HL-60/S4 treated with phorbol 12-myristate 13-acetate at 8.2 ng/mL for 4 days and 3 days (cell line): ENCODE data around the gene AP4S1.

Source experiments
- in situ Hi-C: fragments of 300-500 bp; cut with MboI; formaldehyde crosslinking; loops from 2 replicates; pipeline ENCODE4 v1.15.0; 2022; ENCODE audit warnings: low sequenced_read_pairs

Gene AP4S1

DNA sequence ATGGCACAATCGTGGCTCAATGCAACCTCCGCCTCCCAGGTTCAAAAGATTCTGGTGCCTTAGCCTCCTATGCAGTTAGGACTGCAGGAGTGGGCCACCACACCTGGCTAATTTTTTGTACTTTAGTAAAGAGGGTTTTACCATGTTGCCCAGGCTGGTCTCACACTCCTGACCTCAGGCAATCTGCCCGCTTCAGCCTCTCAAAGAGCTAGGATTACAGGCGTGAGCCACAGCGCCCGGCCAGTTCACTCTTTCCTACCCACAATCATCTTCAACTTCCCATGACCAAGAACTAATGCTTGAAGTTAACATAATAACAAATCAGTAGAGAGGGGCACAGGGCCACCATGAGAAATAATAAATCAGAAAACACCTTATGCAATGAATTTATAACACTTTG lies 99.8 kb downstream of the AP4S1 start:
- in situ Hi-C loops = no loop called here

DNA sequence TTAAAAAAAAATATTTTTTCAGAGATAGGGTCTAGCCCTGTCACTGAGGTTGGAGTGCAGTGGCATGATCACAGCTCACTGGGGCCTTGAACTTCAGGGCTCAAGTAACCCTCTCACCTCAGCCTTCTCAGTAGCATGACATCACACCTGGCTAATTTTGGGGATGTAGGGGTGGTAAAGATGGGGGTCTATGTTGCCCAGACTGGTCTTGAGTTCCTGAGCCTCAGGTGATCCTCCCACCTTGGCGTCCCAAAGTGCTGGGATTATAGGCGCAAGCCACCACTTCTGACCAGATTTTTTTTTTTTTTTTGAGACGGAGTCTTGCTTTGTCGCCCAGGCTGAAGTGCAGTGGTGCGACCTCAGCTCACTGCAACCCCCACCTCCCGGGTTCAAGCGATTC lies 101.2 kb downstream of the AP4S1 start:
- in situ Hi-C loops = no loop called here

DNA sequence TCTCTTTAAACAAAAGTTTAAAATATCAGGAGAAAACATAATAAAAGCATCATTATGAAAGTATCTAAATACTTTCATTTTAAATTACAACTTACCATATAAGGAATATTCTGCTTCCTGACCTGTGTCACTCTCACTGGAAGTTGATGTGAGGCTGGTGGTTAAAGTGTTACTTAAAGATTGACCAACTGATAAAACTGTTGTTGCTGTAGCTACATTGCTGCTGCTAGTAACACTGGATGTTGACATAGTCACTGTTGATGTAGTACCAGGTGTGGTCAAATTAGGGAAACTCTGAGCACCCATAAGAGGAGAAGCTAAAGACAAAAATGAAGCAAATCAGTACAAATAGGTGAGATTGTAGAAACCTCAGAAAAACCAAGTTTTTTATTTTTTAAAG lies 102.2 kb downstream of the AP4S1 start:
- in situ Hi-C loops = no loop called here

DNA sequence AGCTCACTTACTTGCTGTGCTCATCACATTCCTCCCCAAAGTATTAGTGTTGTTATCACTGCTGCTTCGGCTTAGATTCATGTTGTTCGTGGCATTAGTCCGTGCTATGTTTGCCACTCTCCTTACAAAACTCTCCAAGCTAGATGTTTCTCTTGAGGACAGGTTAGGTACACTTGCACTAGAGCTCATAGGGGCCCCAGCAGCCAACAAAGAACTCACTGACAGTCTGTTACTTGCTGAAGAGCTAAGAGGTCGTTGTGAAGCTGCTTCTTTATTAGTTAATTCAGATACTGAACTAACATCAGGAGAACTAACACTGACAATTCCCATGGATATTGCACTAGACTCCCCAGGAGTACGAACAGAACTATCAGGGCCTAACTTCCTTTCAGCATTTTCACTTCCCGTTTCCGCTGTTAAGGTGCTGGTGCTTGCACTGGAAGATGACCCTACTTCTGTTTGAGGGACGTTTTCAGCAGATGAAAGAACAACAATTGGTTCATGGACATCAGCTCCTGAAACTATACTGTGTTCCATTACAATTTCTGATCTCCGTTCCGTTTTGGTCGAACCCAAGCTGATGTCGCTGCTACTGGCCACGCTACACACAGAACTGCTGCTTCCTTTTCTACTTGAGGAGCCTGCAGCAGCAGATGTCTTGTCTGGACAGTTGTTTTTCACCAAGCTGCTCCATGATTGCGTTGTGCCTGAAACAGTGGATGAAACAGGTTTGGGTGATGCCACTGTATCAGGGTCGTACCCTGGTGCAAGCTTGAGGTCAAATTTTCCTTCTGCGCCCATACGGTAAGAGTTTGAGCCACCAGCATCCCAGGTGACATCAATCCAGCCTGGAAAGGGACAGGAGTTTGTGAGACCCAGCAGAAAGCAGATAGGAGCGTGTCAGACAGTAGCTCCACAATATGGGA lies 103.4 kb downstream of the AP4S1 start:
- in situ Hi-C loops = no loop called here

DNA sequence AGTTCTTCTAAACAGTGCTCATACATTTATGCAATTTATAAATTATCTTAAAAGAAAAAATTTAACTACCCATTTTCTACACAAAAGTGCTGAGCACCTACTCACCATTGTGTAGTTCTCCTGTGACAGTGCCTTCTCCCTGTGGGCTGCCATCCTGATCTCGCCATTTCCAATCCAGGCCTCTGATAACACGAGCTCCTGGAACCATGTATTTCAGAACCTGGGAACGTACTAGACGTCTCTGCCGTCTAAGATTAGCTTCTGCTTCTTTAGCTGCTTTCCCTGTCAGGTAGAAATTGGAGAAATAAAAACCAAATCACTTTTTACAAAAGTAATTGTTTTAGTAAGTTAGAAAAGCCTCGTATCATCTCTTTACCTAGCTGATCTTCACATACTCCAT lies 107.7 kb downstream of the AP4S1 start:
- in situ Hi-C loops = no loop called here

DNA sequence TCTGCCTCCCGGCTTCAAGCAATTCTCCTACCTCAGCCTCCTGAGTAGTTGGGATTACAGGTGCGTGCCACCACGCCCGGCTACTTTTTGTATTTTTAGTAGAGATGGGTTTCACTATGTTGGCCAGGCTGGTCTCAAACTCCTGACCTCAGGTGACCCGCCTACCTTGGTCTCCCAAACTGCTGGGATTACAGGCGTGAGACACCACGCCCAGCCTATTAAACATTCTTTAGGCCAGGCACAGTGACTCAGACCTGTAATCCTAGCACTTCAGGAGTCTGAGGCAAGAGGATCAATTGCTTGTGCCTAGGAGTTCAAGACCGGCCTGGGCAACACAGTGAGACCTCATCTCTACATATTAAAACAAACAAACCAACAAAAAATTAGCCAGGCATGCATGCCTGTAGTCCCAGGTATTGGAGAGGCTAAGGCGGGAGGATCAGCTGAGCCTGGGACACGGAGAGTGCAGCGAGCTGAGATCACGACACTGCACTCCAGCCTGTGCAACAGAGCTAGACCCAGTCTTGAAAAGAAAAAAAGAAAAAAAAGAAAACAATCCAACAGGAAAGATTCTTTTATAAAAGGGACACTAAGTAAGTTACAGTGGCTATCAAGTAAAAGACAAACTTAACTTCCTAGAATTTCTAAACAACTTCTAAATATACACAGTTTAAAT lies 111.9 kb downstream of the AP4S1 start:
- in situ Hi-C loops = no loop called here

DNA sequence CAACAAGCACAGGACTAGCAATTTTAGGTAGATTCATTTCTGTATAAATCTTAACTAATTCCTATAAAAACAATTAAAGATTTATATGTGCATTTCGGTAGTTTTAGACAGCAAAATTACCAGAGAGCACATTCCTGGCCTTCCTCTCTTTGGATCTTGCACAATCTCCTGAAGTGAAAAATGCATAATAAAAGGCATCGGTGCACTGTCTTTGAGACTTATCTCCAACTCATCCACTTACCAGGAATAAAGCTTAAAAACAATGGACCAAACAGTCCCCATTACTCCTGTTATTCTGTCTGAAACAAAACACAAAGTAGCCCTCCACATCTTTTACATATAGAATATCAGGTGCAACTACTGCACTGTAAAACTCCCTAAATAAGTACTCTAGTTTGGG lies 112.9 kb downstream of the AP4S1 start:
- in situ Hi-C loops = no loop called here

DNA sequence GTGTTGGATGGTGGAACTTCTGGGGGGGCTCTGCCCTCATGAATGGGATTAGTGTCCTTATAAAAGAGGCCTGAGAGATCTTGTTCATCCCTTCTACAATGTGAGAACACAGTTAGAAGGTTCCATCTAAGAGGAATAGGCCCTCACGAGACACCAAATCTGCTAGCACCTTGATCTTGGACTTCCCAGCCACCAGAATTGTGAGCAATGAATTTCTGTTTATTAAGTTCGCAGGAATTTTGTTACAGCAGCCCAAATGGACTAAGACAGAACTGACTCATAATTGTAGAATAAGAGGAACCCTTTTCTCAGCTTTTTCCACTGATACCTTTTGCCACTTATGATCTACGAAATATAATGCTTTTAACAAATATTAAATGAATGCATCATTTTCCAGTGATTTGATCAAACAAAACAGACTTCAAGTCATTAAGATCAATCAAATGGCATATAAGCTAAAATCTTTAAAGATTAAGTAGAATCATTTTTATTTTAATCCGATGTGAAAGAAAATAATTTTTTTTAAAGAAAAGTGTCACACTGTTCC lies 113.9 kb downstream of the AP4S1 start:
- in situ Hi-C loops = no loop called here

DNA sequence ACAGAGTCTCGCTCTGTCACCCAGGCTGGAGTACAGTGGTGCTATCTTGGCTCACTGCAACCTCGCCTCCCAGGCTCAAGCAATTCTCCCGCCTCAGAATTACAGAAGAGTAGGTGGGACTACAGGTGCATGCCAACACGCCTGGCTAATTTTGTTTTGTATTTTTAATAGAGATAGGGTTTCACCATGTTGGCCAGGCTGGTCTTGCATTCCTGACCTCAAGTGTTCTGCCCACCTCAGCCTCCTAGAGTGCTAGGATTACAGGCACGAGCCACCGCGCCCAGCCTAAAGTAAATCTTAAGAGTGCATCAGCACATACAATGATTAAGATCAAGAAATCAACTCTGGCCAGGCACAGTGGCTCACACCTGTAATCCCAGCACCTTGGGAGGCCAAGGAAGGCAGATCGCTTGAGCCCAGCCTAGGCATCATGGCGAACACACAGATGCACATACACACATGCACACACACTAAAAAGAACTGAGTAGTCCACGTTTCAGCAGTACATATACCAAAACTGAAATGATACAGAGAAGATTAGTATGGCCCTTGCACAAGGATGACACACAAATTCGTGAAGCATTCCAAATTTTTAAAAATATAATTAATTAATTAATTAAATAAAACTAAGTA lies 117.1 kb downstream of the AP4S1 start:
- in situ Hi-C loops = no loop called here
